Nephron progenitor cell (in vitro differentiated cells): Measurements from ENCODE around the gene WDR47.
"Not testable (repeated sequence)": the region's sequence is repeated elsewhere in the genome, so short reads cannot be mapped to it uniquely, and the experiment has no call there.

Source experiments
- DNase-seq: peaks from one replicate; pipeline ENCODE4 v3.0.0; 2021
- H3K27ac Mint-ChIP-seq: 2 replicates; pipeline ENCODE4 v1.8.0; 2021; ENCODE audit warnings: mild to moderate bottlenecking, moderate library complexity, mixed read lengths
- H3K27me3 Mint-ChIP-seq: 2 replicates; pipeline ENCODE4 v1.8.0; 2021; ENCODE audit warnings: mild to moderate bottlenecking, low read depth, mixed read lengths; ENCODE audit not compliant: poor library complexity
- H3K36me3 Mint-ChIP-seq: 2 replicates; pipeline ENCODE4 v1.8.0; 2021; ENCODE audit warnings: low read depth, mixed read lengths
- H3K4me1 Mint-ChIP-seq: 2 replicates; pipeline ENCODE4 v1.8.0; 2021; ENCODE audit warnings: mixed read lengths
- H3K4me3 Mint-ChIP-seq: 2 replicates; pipeline ENCODE4 v1.8.0; 2021; ENCODE audit warnings: mild to moderate bottlenecking, moderate library complexity, mixed read lengths
- H3K9me3 Mint-ChIP-seq: 2 replicates; pipeline ENCODE4 v1.8.0; 2021; ENCODE audit warnings: mild to moderate bottlenecking, moderate library complexity, mixed read lengths
- TF ChIP-seq, protein P1 (sequence below): fragments of 200-600 bp; sonication (generic); IDR thresholded peaks from 2 replicates; pipeline ENCODE4 v1.5.0; 2021; ENCODE audit warnings: antibody characterized with exemption

Gene WDR47

DNA sequence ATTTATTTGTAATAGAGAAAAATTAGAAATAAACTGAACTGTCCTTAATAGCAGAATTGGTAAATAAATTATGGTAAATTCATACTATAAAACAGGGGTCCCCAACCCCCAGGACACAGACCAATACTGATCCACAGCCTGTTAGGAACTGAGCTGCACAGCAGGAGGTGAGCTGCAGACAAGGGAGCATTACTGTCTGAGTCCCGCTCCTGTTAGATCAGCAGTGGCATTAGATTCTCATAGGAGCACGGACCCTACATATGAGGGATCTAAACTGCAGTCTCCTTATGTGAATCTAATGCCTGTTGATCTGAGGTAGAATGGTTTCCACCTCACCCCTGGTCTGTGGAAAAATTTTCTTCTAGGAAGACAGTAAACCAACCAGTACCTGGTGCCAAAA lies 7.5 kb downstream of the WDR47 start:
- H3K9me3 Mint-ChIP-seq, result no peaks in the 10 kb centered on the region
- no peaks in the 10 kb centered on the region for H3K36me3 Mint-ChIP-seq
- H3K27me3 Mint-ChIP-seq, result no peaks in the 10 kb centered on the region
- no peak overlapping the region for H3K4me3 Mint-ChIP-seq
- H3K27ac Mint-ChIP-seq, result no peak overlapping the region
- peaks cover 5% of the 10 kb centered on the region for H3K4me1 Mint-ChIP-seq
- DNase-seq, result no peak
- TF ChIP-seq, protein P1, sequence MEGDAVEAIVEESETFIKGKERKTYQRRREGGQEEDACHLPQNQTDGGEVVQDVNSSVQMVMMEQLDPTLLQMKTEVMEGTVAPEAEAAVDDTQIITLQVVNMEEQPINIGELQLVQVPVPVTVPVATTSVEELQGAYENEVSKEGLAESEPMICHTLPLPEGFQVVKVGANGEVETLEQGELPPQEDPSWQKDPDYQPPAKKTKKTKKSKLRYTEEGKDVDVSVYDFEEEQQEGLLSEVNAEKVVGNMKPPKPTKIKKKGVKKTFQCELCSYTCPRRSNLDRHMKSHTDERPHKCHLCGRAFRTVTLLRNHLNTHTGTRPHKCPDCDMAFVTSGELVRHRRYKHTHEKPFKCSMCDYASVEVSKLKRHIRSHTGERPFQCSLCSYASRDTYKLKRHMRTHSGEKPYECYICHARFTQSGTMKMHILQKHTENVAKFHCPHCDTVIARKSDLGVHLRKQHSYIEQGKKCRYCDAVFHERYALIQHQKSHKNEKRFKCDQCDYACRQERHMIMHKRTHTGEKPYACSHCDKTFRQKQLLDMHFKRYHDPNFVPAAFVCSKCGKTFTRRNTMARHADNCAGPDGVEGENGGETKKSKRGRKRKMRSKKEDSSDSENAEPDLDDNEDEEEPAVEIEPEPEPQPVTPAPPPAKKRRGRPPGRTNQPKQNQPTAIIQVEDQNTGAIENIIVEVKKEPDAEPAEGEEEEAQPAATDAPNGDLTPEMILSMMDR, result no peak

DNA sequence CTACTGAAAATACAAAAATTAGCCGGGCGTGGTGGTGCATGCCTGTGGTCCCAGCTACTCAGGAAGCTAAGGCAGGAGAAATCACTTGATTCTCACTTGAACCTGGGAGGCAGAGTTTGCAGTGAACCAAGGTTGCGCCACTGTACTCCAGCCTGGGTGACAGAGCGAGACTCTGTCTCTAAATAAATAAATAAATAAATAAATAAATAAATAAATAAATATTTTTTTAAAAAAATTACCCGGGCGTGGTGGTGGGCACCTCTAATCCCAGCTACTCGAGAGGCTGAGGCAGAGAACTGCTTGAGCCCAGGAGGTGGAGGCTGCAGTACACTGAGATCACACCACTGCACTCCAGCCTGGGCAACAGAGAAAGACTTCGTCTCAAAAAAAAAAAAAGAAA lies 12.4 kb downstream of the WDR47 start:
- H3K9me3 Mint-ChIP-seq, DNase-seq: not testable (repeated sequence)

DNA sequence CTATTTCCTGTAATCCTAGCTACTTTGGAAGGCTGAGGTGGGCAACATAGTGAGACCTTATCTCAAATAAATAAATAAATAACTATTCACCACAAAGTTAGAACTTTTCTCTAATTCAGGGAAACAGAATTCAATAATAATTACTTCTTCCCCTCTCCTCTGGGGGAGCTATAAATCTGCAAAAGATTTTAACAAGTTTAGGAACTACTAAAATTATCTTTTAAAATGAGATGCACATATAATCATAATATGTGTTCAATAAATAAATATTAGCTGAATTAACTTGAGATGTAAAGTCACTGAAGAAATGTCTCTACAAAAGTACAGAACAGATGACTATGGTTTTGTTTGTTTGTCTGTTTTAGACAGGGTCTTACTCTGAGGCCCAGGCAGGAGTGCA lies 14.1 kb downstream of the WDR47 start:
- H3K4me1 Mint-ChIP-seq, result peaks cover 5% of the 10 kb centered on the region
- H3K27ac Mint-ChIP-seq, result no peak overlapping the region
- no peak for DNase-seq
- H3K9me3 Mint-ChIP-seq, result no peaks in the 10 kb centered on the region
- H3K27me3 Mint-ChIP-seq, result peaks cover 2% of the 10 kb centered on the region
- no peaks in the 10 kb centered on the region for H3K36me3 Mint-ChIP-seq
- H3K4me3 Mint-ChIP-seq, result no peak overlapping the region
- TF ChIP-seq, protein P1, result no peak

More for the DNA sequence above, 12.4 kb downstream of the WDR47 start:
- not testable (repeated sequence) for H3K4me1 Mint-ChIP-seq, H3K27ac Mint-ChIP-seq, H3K36me3 Mint-ChIP-seq, H3K4me3 Mint-ChIP-seq, H3K27me3 Mint-ChIP-seq

DNA sequence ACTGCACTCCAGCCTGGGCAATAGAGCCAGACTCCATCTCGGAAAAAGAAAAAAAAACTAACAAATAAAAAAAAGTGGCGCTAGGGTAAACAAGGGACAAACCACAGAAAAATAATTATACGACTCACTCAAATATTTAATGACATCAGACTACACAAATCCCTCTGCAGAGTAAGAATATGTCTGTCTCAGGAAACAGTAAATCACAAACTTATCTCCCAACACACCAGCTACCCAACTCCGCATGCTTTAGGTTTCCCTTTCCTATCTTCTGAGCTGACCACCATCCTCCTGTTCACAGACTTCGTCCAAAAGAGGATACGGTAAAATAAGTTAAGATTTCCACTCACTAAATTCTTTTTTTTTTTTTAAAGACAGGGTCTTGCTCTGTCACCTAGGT lies 16.2 kb downstream of the WDR47 start:
- no peak overlapping the region for H3K27ac Mint-ChIP-seq
- peaks cover 5% of the 10 kb centered on the region for H3K4me1 Mint-ChIP-seq
- no peak overlapping the region for H3K4me3 Mint-ChIP-seq
- TF ChIP-seq, protein P1, result no peak
- no peak for DNase-seq
- peaks cover 2% of the 10 kb centered on the region for H3K27me3 Mint-ChIP-seq
- H3K36me3 Mint-ChIP-seq, result peaks cover 12% of the 10 kb centered on the region
- H3K9me3 Mint-ChIP-seq, result no peaks in the 10 kb centered on the region

DNA sequence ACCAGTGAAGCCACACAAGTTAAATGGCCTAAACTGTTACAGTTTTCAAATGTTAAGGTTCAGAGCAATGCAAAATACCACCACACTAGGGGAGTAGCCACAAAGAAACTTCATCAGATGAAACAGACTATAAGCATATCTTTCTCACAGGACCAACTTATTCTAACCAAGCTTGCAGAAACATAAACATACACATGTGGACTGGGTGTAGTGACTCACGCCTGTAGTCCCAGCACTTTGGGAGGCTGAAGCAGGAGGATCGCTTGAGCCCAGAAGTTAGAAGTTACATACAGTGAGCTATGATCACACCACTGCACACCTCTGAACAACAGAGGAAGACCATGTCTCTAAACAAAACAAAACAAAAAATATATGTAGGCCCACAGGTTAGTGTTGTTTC lies 17.3 kb downstream of the WDR47 start:
- DNase-seq, result no peak
- Mint-ChIP-seq H3K4me3 (no peak overlapping the region), H3K27me3 (peaks cover 2% of the 10 kb centered on the region), H3K36me3 (peaks cover 18% of the 10 kb centered on the region), H3K4me1 (peaks cover under 1% of the 10 kb centered on the region), H3K9me3 (no peaks in the 10 kb centered on the region), H3K27ac (no peak overlapping the region)
- TF ChIP-seq, protein P1, result no peak

- Mint-ChIP-seq H3K9me3 (peaks cover 13% of the 10 kb centered on the region), H3K36me3 (peaks cover 44% of the 10 kb centered on the region), H3K27ac (no peak overlapping the region), H3K4me1 (no peaks in the 10 kb centered on the region), H3K4me3 (no peak overlapping the region), H3K27me3 (no peaks in the 10 kb centered on the region)
- no peak for DNase-seq
- TF ChIP-seq, protein P1, result no peak
Observed at GRCh38 chr1:109020693-109021257, 21.1 kb downstream of the WDR47 start.

DNA sequence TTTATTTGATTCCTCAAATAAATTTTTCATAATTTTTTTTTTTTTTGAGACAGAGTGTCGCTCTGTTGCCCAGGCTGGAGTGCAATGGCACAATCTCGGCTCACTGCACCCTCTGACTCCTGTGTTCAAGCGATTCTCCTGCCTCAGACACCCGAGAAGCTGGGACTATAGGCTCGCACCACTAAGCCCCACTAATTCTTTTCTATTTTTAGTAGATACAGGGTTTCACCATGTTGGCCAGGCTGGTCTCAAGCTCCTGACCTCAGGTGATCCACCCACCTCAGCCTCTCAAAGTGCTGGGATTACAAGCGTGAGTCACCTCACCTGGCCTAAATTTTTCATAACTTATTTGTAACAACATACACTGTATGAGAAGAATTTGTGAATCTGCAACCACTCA lies 24.2 kb downstream of the WDR47 start:
- not testable (repeated sequence) for H3K4me1 Mint-ChIP-seq
- H3K9me3 Mint-ChIP-seq, result peaks cover 13% of the 10 kb centered on the region

More for the DNA sequence above, 24.2 kb downstream of the WDR47 start:
- not testable (repeated sequence) for H3K27ac Mint-ChIP-seq, DNase-seq, H3K27me3 Mint-ChIP-seq, H3K4me3 Mint-ChIP-seq
- H3K36me3 Mint-ChIP-seq, result peaks cover 51% of the 10 kb centered on the region
